DOHH2 (cell line): ENCODE results near the gene ADIG.

Source experiments
- EZH2phosphoT487 ChIP-seq: fragments of 200-600 bp; sonication (generic); IDR thresholded peaks from 2 replicates; pipeline ENCODE4 v1.6.1; 2017; ENCODE audit warnings: borderline replicate concordance, mild to moderate bottlenecking, antibody characterized with exemption, low read length, moderate library complexity, mixed read lengths
- TF ChIP-seq, protein P1 (sequence below): fragments of 200-600 bp; sonication (generic); IDR thresholded peaks from one replicate; pipeline ENCODE4 v1.5.1; 2014; ENCODE audit warnings: antibody characterized with exemption, mild to moderate bottlenecking, low read depth, low read length; ENCODE audit not compliant: poor library complexity, severe bottlenecking

DNA sequence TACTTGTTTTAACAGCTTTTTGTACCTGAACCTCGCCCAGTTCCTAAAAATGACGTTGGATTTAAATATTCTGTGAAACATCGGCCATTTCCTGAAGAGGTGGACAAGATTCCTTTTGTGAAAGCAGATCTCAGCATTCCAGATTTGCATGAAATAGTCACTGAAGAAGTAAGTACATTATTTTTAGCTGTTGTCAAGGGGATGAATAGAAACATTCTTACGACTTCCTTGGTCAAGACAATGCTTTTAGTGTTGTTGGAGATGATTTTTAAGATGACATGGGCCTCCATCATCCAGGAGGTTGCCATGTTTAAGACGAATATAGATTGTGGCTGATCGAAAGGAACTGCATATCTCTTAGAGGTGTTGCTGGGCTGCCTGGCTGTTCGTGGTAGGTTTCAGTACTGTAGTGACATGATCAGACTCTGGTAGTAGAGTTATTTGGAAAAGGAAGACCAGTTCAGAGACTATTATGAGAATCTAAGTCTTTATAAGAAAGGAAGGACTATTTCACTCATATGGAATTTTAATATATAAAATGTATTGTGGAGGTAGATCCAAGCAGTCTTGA is 29.9 kb upstream of the ADIG start:
- TF ChIP-seq, protein P1, sequence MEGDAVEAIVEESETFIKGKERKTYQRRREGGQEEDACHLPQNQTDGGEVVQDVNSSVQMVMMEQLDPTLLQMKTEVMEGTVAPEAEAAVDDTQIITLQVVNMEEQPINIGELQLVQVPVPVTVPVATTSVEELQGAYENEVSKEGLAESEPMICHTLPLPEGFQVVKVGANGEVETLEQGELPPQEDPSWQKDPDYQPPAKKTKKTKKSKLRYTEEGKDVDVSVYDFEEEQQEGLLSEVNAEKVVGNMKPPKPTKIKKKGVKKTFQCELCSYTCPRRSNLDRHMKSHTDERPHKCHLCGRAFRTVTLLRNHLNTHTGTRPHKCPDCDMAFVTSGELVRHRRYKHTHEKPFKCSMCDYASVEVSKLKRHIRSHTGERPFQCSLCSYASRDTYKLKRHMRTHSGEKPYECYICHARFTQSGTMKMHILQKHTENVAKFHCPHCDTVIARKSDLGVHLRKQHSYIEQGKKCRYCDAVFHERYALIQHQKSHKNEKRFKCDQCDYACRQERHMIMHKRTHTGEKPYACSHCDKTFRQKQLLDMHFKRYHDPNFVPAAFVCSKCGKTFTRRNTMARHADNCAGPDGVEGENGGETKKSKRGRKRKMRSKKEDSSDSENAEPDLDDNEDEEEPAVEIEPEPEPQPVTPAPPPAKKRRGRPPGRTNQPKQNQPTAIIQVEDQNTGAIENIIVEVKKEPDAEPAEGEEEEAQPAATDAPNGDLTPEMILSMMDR = no peak
- TF ChIP-seq EZH2phosphoT487 = no peak
